Measurements from ENCODE around the gene TNFRSF8.

TNFRSF8 gene

GRCh38 chr1:12123172-12123571 lies 60.1 kb downstream of the TNFRSF8 start:
- DNase-seq: no peak

- DNase-seq: peak; percentile 54
Measured at GRCh38 chr1:12124693-12125421, 61.8 kb downstream of the TNFRSF8 start.

DNA sequence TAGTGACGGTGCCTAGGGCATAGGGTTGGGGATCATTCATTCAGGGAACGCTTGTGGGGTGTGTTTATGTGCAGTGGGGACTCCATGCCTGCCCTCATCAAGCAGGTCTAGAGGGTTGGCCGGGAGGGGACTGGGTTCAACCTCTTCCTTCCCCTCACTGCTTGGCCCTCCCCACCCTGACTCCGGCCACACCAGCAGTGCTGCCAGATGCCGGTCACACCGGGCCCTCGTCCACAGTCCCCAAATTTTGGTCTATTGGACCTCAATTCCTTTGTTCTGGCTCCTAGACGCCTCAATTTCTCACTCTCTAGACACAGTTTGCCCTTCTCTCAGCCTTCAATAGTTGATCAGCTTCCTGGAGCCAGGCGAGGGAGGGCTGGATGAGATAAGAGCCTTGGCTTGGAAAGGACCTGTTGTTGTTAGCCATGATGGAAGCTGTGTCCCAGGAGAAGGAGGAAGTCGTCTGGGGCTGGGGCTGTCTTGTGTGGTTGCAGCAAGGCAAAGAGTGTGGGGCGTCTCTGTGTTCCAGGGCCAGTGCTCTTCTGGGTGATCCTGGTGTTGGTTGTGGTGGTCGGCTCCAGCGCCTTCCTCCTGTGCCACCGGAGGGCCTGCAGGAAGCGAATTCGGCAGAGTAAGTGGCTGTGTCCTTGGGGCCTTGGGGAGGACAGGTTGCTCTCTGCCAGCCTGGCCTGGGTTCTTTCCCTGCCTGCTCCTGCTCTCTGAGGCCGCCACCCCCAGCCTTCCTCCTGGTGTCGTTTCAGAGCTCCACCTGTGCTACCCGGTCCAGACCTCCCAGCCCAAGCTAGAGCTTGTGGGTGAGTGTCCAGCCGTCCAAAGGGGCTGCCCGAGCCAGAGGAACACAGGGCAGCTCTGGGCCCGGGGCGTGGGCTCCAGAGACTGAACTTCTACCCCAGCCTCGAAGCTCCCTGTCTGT lies 62.6 kb downstream of the TNFRSF8 start:
- DNase-seq: peak; percentile 10

GRCh38 chr1:12126781-12127180 lies 63.7 kb downstream of the TNFRSF8 start:
- DNase-seq: no peak

DNA sequence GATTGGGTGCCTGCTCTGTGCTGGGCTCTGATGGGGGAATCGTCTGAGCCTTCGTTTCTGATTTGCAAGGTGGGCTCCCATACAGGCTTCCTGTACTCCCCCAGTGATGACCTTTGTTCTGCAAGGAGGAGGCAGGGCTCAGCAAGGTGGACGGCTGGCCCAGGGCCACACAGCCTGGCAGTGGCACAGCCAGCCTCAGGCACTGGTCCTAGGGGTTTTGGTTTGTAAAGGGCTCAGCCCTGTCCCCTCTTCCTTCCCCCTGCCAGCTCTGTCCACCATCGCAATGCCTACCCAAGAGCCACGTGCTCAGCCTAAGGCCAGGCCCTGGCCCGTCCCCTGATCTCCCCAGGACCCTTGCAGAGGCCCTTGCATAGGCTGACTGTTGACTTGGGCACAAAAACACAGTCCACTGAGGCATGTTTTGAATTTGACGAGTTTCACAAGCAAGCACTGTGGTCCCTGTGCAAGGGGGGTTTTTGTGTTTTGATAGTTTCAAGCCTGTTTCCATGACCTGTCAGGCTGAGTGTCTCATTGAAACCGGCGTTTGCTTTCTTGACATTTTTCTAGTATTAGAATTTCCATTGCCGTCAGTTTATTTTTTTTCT lies 64.2 kb downstream of the TNFRSF8 start:
- no peak for DNase-seq

DNA sequence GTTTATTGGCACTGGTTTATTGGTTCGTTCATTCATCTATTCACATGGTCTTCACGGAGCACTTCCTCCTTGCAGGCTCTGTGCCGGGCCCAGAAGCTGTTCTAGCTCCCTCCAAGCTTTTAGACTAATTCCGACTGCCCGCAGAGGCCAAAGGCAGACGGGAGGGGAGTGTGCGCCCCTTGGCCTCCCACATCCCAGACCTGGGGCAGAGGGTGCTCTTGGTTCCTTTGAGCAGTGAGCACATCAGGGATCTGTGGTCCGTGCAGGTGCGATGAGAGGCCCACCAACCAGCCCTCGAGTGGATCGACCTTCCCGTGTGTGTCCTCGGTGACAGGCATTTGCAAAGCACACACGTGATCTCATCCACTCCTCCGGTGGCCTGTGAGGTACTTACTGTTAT lies 65.0 kb downstream of the TNFRSF8 start:
- DNase-seq: no peak

- no peak for DNase-seq
Measured at GRCh38 chr1:12129624-12130023, 66.5 kb downstream of the TNFRSF8 start.

- DNase-seq: no peak
Measured at GRCh38 chr1:12130466-12131130, 67.5 kb downstream of the TNFRSF8 start.

DNA sequence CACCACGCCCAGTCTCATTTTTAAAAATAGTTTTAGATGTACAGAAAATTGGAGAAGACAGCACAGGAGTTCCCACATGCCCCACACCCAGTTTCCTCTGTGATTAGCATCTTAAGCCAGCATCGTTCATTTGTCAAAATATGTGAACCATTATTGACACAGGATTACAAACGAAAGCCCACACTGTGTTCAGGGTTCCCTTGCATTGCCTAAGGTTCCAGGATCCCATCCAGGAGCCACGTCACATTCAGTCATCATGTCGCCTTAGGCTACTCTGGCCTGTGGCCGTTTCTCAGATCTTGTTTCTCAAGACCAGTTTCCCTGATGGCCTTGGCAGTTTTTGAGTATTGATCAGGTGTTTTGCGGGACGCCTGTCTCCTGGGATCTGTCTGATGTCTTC lies 69.0 kb downstream of the TNFRSF8 start:
- no peak for DNase-seq

DNA sequence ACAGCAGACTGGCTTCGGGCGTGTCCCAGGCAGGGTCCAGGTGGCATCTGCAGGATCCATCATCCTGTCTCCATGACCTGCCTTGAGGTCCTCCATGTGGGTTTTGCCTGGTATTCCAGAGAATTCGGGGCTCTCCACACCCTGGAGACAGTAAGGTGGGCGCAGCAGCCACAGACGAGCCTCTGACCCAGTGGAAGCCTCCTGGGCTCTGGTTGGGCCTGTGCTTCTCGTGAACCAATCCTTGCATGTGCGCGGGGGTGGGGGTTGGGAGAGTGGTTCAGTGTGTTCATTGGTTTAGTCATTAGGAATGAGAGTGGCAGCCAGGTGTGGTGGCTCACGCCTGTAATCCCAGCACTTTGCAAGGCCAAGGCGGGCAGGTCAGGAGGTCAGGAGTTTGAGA lies 71.6 kb downstream of the TNFRSF8 start:
- DNase-seq: no peak

DNA sequence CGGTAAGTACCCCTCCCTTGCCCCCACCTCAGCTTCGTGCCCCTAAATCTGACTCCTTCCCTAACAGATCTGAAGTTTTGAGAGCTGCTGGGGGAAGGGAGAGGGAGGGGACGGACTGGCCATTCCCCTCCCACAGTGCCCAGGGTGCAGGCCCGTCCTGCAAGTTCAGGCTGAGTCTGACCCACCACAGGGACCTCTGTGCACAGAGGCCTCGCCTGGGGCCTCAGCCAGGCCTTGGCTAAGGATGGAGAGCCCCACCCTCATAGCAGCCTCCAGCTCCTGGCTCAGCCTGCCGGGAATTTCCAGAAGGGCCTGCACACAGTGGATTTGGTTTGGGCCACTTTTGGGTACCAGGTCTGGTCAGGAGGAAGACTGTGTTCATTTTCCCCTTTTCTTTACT lies 72.5 kb downstream of the TNFRSF8 start:
- no peak for DNase-seq

DNA sequence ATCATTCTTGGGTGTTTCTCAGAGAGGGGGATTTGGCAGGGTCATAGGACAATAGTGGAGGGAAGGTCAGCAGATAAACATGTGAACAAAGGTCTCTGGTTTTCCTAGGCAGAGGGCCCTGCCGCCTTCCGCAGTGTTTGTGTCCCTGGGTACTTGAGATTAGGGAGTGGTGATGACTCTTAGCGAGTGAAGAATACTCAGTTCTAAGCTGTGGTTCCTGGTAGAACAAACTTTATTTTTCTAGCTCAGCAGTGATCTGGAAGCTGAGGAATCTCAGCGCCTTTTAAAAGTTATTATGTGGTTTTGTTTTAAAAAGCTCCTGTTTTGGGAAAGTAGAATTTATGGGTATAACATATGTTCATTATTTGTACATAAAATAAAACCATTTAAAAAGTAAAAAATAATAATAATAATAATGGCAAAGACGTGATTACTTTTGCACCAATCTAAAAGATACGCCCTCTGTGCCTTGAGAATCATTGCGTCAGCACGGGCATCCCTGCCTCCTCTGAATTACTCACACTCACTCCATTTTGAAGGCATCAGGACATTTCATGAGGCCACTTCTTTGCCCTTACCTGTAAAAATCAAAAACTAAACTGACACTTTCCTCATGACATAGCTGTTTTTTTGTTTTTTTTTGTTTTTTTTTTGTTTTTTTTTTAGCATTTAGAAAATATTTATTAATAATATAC lies 74.0 kb downstream of the TNFRSF8 start:
- DNase-seq: no peak

DNA sequence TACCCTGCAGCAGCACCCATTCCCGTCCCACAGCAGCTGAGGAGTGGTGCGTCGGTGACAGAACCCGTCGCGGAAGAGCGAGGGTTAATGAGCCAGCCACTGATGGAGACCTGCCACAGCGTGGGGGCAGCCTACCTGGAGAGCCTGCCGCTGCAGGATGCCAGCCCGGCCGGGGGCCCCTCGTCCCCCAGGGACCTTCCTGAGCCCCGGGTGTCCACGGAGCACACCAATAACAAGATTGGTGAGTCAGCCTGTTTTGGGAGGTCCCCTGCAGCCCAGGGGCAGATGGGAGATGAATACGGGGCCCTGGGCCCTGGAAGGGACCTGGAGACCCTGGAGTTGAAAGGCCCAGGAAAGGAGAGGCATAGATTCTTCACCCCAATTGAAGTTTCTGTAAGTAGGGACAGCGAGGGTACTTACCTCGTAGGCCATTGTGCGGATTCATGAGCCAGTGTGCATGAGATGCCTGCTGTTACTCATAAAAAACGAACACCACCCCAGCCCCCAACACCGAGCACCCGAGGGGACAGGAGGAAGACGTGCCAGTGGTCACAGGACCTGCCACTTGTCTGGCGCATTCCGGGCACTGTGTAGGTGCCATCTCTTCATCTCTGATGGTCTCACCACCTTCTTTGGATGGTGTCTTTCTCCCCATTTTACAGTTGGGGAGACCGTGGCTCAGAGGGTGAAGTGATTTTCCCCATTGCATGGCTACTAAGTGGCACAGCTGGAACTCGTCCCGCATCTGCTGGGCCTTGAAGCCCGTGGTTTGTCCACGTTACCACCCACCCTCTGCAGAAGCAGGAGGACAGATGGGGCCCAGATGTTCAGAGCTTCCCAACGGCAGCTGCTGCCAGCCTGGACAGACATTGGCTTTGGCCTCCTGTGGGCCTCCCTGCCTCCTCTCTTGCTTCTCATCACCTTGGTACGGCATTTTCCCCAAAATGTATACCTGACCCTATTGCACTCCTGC lies 75.4 kb downstream of the TNFRSF8 start:
- no peak for DNase-seq

GRCh38 chr1:12140016-12140415 lies 76.9 kb downstream of the TNFRSF8 start:
- no peak for DNase-seq

- no peak for DNase-seq
Measured at GRCh38 chr1:12140515-12141162, 77.5 kb downstream of the TNFRSF8 start.

DNA sequence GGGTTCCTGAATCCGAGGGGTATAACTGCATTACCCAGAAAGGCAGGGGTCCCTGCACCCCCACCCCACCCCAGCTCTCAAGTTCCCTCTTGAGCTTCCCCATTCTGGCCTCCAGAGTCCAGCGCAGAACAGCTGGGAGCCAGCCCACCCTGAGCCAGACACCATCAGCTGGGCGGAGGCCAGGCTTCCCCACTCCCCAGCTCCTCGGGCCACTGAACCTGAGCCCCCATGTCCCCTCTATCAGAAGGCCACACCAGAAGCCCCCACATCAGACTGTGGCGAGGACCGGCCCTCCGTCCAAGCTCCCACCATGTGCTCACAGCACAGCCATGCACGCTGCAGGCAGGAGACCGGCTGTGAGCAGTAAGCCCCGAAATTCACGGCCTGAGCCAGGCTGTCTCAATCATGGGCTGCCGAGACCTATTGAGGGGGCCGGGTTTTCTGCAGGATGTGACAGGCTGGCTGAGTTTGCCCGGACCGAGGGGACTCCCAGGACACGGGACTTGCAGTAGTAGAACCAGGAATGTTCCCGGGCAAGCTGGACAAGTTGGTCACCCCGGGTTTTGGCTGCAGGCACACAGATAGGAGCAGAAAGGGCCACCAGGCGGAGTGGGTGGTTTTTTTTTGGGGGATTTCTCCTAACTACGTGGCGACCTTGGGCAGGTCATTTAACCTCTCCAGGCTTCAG lies 78.2 kb downstream of the TNFRSF8 start:
- no peak for DNase-seq

DNA sequence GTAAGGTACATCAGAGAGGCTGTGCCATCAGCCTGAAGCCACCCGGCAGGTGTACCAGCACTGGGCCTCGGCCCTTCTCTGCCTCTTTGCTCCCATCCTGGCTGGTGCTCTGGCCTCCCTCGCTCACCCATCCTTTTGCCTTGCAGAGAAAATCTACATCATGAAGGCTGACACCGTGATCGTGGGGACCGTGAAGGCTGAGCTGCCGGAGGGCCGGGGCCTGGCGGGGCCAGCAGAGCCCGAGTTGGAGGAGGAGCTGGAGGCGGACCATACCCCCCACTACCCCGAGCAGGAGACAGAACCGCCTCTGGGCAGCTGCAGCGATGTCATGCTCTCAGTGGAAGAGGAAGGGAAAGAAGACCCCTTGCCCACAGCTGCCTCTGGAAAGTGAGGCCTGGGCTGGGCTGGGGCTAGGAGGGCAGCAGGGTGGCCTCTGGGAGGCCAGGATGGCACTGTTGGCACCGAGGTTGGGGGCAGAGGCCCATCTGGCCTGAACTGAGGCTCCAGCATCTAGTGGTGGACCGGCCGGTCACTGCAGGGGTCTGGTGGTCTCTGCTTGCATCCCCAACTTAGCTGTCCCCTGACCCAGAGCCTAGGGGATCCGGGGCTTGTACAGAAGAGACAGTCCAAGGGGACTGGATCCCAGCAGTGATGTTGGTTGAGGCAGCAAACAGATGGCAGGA lies 79.2 kb downstream of the TNFRSF8 start:
- DNase-seq: peak; percentile 43

GRCh38 chr1:12142891-12143630 lies 80.0 kb downstream of the TNFRSF8 start:
- peak; percentile 87 for DNase-seq
